DMS153 (cell line): ENCODE results near the gene SCG3.
"Not testable (repeated sequence)": the region's sequence is repeated elsewhere in the genome, so short reads cannot be mapped to it uniquely, and the experiment has no call there.

Experiments
- DNase-seq: peaks from one replicate; lab custom pipeline; 2025; lab: John Stamatoyannopoulos, UW

SCG3 gene

DNA sequence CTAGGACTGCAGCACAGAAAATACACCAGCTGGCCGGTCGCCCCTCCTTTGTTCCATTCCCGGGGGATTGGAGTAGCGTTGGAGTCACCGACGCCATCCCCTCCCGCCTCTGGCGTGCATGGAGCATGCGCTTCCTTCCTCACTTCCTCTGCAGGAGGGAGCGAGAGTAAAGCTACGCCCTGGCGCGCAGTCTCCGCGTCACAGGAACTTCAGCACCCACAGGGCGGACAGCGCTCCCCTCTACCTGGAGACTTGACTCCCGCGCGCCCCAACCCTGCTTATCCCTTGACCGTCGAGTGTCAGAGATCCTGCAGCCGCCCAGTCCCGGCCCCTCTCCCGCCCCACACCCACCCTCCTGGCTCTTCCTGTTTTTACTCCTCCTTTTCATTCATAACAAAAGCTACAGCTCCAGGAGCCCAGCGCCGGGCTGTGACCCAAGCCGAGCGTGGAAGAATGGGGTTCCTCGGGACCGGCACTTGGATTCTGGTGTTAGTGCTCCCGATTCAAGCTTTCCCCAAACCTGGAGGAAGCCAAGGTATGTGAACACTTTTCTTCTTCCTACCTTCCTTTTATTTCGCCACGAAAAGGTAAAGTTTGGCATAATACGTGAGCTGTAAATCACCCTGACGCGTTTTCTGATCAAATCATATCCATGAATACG lies at the start of gene SCG3:
SCG3 (plus strand) TSS at position 201 of the 661 bp plus-strand sequence; CDS start at position 454, 253 bp downstream.
- DNase-seq, result peak; percentile 65

- DNase-seq, result no peak
These were observed 46.6 kb upstream of the SCG3 start for GRCh38 chr15:51634591-51635198.

DNA sequence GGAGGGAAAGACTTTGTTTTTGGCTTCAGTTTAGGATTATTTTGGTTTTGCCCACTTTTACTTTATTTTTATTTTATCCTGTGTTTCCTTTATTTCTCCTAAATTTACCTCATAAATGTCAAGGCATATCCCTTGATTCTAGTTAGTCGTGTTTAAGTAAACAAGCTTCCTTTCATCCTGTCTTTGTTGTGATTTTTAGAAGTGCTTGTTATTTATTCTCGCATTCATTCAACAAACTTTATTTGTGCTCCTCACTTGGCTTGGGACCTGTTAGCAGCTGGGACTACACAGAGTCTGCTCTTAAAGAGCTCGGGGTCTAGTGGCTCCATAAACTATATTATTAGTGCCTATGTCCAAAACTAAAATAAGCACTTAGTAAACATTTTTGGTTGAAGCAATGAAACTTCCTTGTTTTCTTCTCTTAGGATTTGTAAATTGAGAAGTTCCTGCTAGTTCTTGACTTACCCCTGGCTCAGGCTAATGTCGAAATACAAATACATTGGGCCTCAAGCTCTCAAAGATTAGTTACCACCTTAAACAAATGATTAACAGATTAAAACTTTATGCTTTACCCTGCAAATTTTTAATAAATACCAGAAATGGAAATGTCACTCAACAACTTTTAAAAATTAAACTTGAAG lies 39.7 kb upstream of the SCG3 start:
- no peak for DNase-seq

GRCh38 chr15:51642696-51643095 lies 38.6 kb upstream of the SCG3 start:
- DNase-seq, result no peak

DNA sequence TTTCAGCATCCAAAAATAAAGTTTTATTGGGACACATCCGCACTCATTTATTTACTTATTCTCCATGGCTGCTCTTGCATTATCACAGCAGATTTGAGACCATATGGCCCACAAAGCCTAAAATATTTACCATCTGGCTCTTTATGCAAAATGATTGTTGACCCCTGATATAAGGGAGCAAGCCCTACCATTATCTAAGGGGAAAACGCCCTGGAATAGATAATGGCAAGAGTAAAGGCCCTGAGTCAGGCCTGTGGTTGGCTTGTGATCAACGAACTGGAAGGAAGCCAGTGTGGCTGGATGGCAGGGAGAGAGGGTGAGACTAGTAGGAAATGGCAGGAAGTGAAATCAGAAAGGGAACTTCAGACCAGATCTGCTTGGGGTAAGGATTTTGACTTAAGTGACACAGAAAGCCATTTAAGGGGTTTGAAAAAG lies 34.2 kb upstream of the SCG3 start:
- peak; percentile 3 for DNase-seq

GRCh38 chr15:51648101-51648500 lies 33.2 kb upstream of the SCG3 start:
- not testable (repeated sequence) for DNase-seq

DNA sequence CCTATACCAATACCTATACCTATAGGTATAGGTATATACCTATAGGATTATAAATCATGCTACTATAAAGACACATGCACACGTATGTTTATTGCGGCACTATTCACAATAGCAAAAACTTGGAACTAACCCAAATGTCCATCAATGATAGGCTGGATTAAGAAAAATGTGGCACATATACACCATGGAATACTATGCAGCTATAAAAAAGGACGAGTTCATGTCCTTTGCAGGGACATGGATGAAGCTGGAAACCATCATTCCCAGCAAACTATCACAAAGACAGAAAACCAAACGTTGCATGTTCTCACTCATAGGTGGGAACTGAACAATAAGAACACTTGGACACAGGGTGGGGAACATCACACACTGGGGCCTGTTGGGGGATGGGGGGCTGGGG lies 32.7 kb upstream of the SCG3 start:
- not testable (repeated sequence) for DNase-seq

DNA sequence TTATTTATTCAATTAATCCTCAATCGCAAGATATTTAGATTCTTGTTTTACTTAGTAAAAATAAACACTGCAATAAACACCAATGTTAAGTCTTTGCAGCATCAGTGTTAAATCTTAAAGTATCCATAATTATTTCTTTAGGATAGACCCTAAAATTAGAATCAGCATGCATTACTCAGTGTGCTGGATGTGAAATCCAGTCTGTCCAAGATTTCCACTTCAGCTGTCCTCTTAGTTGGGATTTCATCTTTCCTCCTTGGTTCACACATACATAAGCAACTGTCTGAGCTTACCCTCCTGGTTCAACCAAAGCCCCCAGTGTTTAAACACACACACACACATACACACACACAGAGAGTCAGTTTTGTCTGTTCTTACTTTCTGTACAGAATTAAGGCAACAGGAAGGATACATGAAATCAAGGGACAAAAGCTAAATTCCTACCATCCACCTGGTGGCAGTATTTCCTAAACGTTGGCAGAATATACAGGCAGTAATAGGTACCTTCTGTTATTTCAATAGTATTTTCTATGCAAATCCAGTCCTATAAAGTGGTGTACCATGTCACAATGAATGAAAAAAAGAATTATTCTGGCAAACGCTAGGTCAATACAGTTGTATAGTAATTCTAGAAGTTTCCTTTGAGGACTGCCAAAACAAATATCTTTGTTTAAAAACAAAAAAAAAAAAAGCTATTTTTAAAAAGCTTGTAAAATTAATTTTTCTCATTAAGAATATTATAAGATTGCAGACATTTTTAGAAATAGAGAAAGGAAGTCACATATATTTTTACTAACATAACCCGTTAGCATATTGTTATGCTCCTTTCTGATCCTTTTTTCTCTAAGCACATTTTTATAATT lies 31.4 kb upstream of the SCG3 start:
- DNase-seq, result peak; percentile 42

- DNase-seq, result no peak
These were observed 29.1 kb upstream of the SCG3 start for GRCh38 chr15:51652084-51652668.

DNA sequence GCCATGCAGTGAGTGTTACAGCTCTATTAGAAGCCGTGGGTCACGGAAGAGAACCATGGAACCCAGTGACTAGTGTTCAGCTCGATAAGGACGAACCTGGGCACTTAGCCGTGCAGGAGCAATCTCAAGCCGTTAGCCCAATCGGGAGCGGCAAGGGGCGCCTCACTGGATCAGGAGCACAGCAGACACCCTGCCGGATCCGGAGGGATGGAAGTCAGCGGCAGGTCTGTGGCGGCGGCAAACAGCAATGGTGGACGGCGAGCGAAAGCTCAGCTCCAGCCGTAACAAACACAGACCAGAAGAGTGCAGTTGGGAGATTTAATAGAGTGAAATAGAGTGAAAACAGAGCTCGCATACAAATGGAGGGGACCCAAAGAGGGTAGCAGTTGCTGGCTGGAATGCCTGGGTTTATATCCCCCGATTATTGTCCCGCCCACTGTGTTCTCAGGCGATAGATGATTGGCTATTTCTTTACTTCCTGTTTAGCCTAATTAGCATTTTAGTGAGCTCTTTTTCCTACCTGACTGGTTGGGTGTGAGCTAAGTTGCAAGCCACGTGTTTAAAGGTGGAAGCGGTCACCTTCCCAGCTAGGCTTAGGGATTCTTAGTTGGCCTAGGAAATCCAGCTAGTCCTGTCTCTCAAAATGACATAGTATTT lies 25.8 kb upstream of the SCG3 start:
- not testable (repeated sequence) for DNase-seq

GRCh38 chr15:51658664-51659063 lies 22.6 kb upstream of the SCG3 start:
- no peak for DNase-seq

- DNase-seq, result no peak
These were observed 20.2 kb upstream of the SCG3 start for GRCh38 chr15:51661072-51661471.

- DNase-seq, result no peak
These were observed 13.8 kb upstream of the SCG3 start for GRCh38 chr15:51667478-51667877.

- DNase-seq, result no peak
These were observed 12.9 kb upstream of the SCG3 start for GRCh38 chr15:51668446-51668845.

GRCh38 chr15:51669381-51669780 lies 11.9 kb upstream of the SCG3 start:
- DNase-seq, result no peak

GRCh38 chr15:51672155-51672687 lies 9.1 kb upstream of the SCG3 start:
- no peak for DNase-seq

DNA sequence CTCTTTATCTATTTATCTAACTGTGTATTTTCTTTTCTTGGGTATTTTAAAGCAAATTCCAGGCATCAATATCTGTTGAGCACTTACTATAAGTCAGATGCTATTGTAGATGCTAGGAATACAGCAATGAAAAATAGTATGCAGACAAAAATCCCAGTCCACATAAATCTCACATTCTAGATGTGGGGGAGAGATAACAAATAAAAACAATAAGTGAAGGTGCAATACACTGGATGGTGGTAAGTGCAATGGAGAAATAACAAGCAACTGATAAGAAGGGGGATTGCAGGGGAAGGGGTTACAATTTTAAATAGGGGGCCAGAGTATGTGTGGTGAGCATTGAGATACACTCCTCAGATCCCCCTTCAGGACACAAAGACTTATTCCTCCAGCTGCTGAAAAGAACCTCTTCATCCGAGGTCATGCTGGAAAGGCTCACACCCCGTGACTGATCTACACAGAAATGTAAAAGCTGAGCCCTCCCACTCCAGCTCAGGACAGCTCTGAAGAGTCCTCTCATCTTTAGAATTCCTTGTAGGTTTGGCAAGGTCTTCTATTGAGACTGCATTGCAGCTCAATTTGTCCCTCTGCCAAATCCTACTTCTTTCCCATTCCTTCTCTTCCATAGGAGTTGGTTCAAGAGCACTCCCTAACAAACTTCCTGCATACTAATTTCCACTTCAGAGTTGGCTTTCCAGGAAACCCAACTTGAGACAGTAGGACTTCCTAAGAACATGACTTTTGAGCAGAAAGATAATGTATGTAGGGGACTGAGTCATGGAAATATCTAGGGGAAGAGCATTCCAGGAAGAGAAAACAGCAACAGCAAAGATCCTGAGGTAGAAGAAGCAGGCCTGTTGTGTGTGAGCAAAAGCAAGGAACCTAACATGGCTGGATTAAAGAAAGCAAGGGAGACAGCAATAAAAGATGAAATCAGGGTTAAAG lies 8.1 kb upstream of the SCG3 start:
- DNase-seq, result no peak

DNA sequence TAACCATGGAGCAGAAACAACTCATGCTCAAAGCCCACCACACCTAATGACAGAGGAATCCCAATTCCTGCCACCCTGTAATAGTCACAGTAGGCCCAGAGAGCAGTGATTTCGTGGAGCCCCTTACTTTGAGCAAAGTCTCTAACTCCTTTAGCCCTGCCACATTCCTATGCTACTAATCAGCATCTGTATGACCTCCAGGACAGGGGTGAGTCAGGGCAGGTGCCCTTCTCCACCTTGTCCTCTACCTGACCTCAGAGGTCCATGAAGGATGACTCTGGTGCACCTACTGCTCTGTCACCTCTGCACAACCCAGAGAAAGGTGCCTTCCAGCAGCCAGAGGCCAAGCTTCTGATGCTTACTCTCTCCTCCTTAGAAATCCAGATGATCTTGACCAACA lies 6.1 kb upstream of the SCG3 start:
- no peak for DNase-seq

DNA sequence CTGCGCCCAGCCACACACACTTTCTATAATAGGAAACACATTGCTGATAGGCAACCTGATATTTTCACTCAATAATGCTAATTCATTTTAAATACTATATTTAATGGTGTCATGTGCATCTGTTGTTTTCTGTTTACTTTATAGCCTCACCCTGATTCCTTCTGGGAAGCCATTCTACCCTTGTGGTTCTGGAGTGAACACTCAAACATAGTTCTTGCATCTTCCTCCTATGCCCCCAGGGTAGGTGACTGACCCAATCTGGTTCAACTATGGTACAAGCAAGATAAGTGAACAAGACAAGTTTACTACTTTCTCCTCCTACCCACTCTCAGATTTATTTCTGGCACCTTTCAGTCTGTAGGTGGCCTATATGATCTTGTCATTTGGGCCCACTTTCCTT lies 4.3 kb upstream of the SCG3 start:
- DNase-seq, result no peak

DNA sequence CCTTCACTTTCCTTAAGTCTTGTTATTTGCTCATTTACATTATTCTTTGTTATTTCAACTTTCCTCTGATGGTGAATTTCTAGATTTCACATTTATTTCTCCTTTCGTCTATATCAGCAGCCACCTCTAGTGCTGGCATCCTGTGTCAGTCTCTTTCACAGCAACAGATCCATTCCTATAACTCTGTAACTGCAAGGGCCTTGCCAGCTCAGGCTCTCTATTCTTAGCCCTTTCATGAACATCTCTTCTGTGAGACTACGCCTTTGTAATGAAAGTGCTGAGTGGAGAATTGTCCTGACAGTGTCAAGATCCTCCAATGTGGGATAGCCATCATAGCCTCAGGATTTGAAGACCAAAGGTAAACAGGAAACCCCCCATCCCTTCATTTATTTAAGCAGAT lies 3.9 kb upstream of the SCG3 start:
- DNase-seq, result no peak
